Ectodermal cell (in vitro differentiated cells): ENCODE results near the gene FGD5.

ENCODE experiments used
- H3K27ac ChIP-seq: 2 replicates; pipeline ENCODE4 v1.7.0; 2013; ENCODE audit warnings: mild to moderate bottlenecking, low read depth, low read length; ENCODE audit not compliant: insufficient read depth, poor library complexity, severe bottlenecking
- H3K27me3 ChIP-seq: 2 replicates; pipeline ENCODE4 v1.7.0; 2013; ENCODE audit warnings: mild to moderate bottlenecking, low read length; ENCODE audit not compliant: insufficient read depth, control insufficient read depth, poor library complexity, severe bottlenecking
- H3K36me3 ChIP-seq: one replicate; pipeline ENCODE4 v1.7.0; 2013; ENCODE audit warnings: low read length; ENCODE audit not compliant: control insufficient read depth, insufficient read depth
- H3K4me1 ChIP-seq: one replicate; pipeline ENCODE4 v1.7.0; 2013; ENCODE audit warnings: low read length; ENCODE audit not compliant: control insufficient read depth, insufficient read depth
- H3K4me3 ChIP-seq: 2 replicates; pipeline ENCODE4 v1.7.0; 2013; ENCODE audit warnings: low read depth, low read length, control low read depth; ENCODE audit not compliant: insufficient read depth
- H3K9me3 ChIP-seq: 2 replicates; pipeline ENCODE4 v1.7.0; 2013; ENCODE audit warnings: mild to moderate bottlenecking, low read length, moderate library complexity; ENCODE audit not compliant: control insufficient read depth
- WGBS, 2 experiments: methylation state at CpG; one replicate each; pipeline ENCODE4 v1.1.7; 2013; ENCODE audit warnings: missing lambda C conversion rate in 2 of 2; 5-methylcytosine and 5-hydroxymethylcytosine counted together

Gene FGD5

GRCh38 chr3:14947100-14947885, 128.5 kb downstream of the FGD5 start, which contains the start of gene NR2C2:
Gene NR2C2 (plus strand): TSS chr3:14947583. CDS start chr3:15003915, 56,332 bp downstream.
- Histone ChIP-seq H3K27me3 (no peaks in the 10 kb centered on the region), H3K9me3 (no peaks in the 10 kb centered on the region), H3K27ac (peak within 1 kb of the TSS; percentile 100), H3K36me3 (peaks cover 17% of the 10 kb centered on the region), H3K4me1 (peaks cover 8% of the 10 kb centered on the region), H3K4me3 (peak within 1 kb of the TSS; percentile 92)
- 0% methylated on average over 108 of the region's 108 CpGs for WGBS, 2 experiments

GRCh38 chr3:14947886-14948608, 129.3 kb downstream of the FGD5 start:
- H3K4me1 ChIP-seq, result peaks cover 8% of the 10 kb centered on the region
- WGBS, 2 experiments, result 0 to 1% methylated on average over 79 of the region's 79 CpGs
- H3K36me3 ChIP-seq, result peaks cover 17% of the 10 kb centered on the region
- no peaks in the 10 kb centered on the region for H3K9me3 ChIP-seq
- H3K27me3 ChIP-seq, result no peaks in the 10 kb centered on the region
- H3K4me3 ChIP-seq, result peak overlapping the region; percentile 92
- peak overlapping the region; percentile 100 for H3K27ac ChIP-seq

GRCh38 chr3:14948609-14949038, 129.9 kb downstream of the FGD5 start:
- peak overlapping the region; percentile 93 for H3K27ac ChIP-seq
- no peaks in the 10 kb centered on the region for H3K27me3 ChIP-seq
- no peaks in the 10 kb centered on the region for H3K9me3 ChIP-seq
- H3K4me3 ChIP-seq, result peak overlapping the region; percentile 84
- H3K4me1 ChIP-seq, result peaks cover 8% of the 10 kb centered on the region
- WGBS, 2 experiments, result 1 to 2% methylated on average over 26 of the region's 26 CpGs
- peaks cover 17% of the 10 kb centered on the region for H3K36me3 ChIP-seq

GRCh38 chr3:14949126-14949525, 130.4 kb downstream of the FGD5 start:
- 70 to 76% methylated on average over 5 of the region's 5 CpGs for WGBS, 2 experiments
- Histone ChIP-seq H3K27ac (peak overlapping the region; percentile 93), H3K36me3 (peaks cover 13% of the 10 kb centered on the region)

GRCh38 chr3:14950274-14950673, 131.5 kb downstream of the FGD5 start:
- Histone ChIP-seq H3K27me3 (no peaks in the 10 kb centered on the region), H3K9me3 (no peaks in the 10 kb centered on the region), H3K4me1 (peaks cover 8% of the 10 kb centered on the region), H3K4me3 (no peak overlapping the region), H3K36me3 (peaks cover 6% of the 10 kb centered on the region), H3K27ac (no peak overlapping the region)
- 87 to 100% methylated on average over 2 of the region's 2 CpGs for WGBS, 2 experiments

More at GRCh38 chr3:14949126-14949525, 130.4 kb downstream of the FGD5 start:
- Histone ChIP-seq H3K4me1 (peaks cover 8% of the 10 kb centered on the region), H3K9me3 (no peaks in the 10 kb centered on the region), H3K4me3 (peak overlapping the region; percentile 84), H3K27me3 (no peaks in the 10 kb centered on the region)

- H3K4me3 ChIP-seq, result no peak overlapping the region
- whole genome bisulfite sequencing, 2 experiments, result 94% methylated on average over 1 of the region's 1 CpG
Measured at GRCh38 chr3:14957153-14957552, 138.4 kb downstream of the FGD5 start.

GRCh38 chr3:14957925-14958324, 139.2 kb downstream of the FGD5 start:
- no peaks in the 10 kb centered on the region for H3K36me3 ChIP-seq
- no peak overlapping the region for H3K27ac ChIP-seq
- no peaks in the 10 kb centered on the region for H3K27me3 ChIP-seq
- 58 to 64% methylated on average over 1 of the region's 1 CpG for WGBS, 2 experiments
- H3K4me1 ChIP-seq, result no peaks in the 10 kb centered on the region
- H3K4me3 ChIP-seq, result no peak overlapping the region
- no peaks in the 10 kb centered on the region for H3K9me3 ChIP-seq

More at GRCh38 chr3:14957153-14957552, 138.4 kb downstream of the FGD5 start:
- Histone ChIP-seq H3K27ac (no peak overlapping the region), H3K36me3 (no peaks in the 10 kb centered on the region), H3K4me1 (no peaks in the 10 kb centered on the region), H3K9me3 (no peaks in the 10 kb centered on the region), H3K27me3 (no peaks in the 10 kb centered on the region)

GRCh38 chr3:14959359-14959943, 140.7 kb downstream of the FGD5 start:
- no peak overlapping the region for H3K4me3 ChIP-seq
- H3K27ac ChIP-seq, result no peak overlapping the region
- no peaks in the 10 kb centered on the region for H3K4me1 ChIP-seq
- H3K36me3 ChIP-seq, result no peaks in the 10 kb centered on the region
- no peaks in the 10 kb centered on the region for H3K9me3 ChIP-seq
- H3K27me3 ChIP-seq, result no peaks in the 10 kb centered on the region
- 89 to 92% methylated on average over 2 of the region's 2 CpGs for WGBS, 2 experiments

GRCh38 chr3:14962762-14963161, 144.0 kb downstream of the FGD5 start:
- 97% methylated on average over 5 of the region's 5 CpGs for WGBS, 2 experiments
- peaks cover 2% of the 10 kb centered on the region for H3K9me3 ChIP-seq
- no peak overlapping the region for H3K4me3 ChIP-seq
- no peaks in the 10 kb centered on the region for H3K4me1 ChIP-seq
- no peak overlapping the region for H3K27ac ChIP-seq
- peaks cover 7% of the 10 kb centered on the region for H3K36me3 ChIP-seq
- H3K27me3 ChIP-seq, result no peaks in the 10 kb centered on the region

- H3K36me3 ChIP-seq, result peaks cover 7% of the 10 kb centered on the region
- no peaks in the 10 kb centered on the region for H3K4me1 ChIP-seq
- H3K27ac ChIP-seq, result no peak overlapping the region
- 98 to 100% methylated on average over 1 of the region's 1 CpG for WGBS, 2 experiments
- H3K9me3 ChIP-seq, result peaks cover 2% of the 10 kb centered on the region
- no peaks in the 10 kb centered on the region for H3K27me3 ChIP-seq
- H3K4me3 ChIP-seq, result no peak overlapping the region
Measured at GRCh38 chr3:14967285-14967684, 148.5 kb downstream of the FGD5 start.
